CMK (cell line): Measurements from ENCODE around the gene AR.
"Not testable (repeated sequence)": the region's sequence is repeated elsewhere in the genome, so short reads cannot be mapped to it uniquely, and the experiment has no call there.

Experiments used
- DNase-seq: peaks from one replicate; pipeline ENCODE4 v3.0.0-alpha.2; 2010; ENCODE audit warnings: low read depth

The AR gene

DNA sequence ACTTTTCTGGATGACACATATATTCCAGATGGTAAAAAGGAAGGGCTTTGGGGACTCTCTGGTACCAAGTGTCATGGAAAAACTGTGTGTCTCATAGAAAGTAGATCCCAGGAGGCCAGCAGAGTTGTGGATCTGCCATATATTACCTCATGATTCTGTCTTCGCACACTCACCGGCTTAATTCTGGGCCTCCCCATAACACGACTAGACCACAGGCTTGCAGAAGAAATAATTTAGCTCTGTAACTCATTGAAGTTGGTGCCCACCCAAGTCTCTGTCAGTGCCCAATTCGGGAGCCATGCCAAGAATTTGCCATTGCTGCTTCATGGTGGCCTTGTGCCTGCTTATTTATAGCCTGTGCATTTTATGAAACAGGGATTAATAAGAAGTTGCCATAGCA lies 104.5 kb downstream of the AR start:
- DNase-seq = no peak

DNA sequence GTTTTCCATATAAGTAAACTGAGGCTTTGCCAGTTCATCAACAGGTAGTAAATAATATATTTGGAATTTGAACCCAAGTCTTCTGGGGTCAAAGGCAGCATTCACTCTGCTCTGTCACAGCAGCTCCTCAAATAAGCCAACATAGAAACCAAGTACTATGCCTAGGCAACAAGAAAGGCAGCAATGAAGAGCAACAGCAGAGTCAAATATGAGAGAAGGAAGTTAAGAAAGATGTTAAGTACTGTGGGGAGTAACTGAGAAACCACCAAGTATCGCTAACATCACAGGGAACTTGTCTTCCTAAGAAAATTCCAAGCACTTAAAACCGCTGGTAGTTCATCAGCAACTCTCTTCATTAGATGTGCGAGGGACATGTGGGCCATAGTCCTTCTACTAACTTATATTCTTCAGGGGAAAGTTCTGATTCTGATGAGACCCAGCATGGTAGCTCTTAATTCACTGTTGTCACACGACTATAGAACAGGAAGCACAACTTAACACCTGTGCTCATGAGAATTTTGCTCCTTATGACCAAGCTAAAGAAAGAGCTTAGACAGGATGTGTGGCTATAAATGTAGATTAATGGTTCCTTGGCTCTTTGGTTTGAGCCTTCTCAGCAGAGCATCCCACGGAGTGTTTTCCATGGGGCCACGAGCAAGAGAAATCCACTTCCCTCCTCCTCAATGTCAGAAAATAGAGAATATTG lies 107.8 kb downstream of the AR start:
- no peak for DNase-seq

DNA sequence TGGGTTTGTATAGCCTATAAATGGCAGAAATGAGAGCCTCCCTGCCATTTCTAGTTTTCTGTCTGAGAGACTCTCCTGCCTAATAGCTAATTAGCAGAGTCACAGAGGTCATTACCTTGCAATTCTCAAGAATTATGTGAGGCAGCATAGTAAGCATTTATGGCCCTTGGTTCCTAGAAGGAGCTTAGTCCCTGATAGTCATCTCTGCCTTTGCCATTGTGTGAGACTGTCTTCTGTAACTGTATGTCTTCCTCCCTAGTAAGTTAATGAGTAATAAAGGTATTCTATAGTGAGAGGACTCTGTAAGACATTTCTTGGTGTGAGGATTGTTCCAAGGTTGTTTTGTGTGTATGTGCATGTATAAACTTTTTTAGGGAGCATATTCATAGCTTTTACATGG lies 108.7 kb downstream of the AR start:
- no peak for DNase-seq

DNA sequence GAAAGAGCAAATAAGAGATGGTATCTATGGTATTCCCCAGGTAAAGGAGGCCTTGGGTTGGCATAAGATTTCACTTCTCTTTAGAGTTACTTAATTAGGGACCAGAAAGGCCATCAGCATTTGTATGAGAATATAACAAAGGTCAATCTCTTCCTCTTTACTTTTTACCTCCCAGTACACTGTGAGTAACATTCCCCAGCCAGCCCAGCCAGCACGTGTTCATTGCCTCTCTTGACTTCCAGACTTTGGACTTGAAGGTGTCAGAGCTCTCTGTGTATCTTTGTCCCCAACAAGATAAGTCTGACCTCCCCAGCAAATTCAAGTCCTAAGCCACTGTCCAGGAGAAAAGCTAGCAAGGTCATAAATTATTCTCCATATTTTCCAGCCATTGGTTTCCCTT lies 110.5 kb downstream of the AR start:
- no peak for DNase-seq

DNA sequence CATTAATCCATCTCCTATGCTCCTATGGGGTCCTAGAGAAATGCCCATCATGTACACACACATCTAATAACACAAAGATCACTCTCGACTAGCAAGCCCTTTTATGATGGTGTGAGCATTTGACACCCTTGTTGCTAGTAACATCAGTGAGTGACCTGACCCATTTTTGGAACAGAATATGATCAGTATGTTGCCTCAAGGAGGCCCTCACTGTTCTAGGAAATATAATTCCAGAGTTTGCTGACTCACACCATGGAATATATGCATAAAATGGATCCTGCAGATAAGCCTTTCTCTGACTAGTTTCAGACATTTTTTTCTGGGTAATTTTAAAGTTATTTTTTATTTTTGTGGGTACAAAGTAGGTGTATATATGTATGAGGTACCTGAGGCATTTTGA lies 121.8 kb downstream of the AR start:
- no peak for DNase-seq

DNA sequence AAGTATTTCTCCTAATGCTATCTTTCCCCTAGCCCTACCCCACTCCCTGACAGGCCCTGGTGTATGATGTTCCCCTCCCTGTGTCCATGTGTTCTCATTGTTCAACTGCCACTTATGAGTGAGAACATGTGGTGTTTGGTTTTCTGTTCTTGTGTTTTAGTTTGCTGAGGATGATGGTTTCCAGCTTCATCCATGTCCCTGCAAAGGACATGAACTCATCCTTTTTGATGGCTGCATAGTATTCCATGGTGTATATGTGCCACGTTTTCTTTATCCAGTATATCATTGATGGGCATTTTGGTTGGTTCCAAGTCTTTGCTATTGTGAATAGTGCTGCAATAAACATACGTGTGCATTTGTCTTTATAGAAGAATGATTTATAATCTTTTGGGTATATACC lies 126.9 kb downstream of the AR start:
- DNase-seq = not testable (repeated sequence)

DNA sequence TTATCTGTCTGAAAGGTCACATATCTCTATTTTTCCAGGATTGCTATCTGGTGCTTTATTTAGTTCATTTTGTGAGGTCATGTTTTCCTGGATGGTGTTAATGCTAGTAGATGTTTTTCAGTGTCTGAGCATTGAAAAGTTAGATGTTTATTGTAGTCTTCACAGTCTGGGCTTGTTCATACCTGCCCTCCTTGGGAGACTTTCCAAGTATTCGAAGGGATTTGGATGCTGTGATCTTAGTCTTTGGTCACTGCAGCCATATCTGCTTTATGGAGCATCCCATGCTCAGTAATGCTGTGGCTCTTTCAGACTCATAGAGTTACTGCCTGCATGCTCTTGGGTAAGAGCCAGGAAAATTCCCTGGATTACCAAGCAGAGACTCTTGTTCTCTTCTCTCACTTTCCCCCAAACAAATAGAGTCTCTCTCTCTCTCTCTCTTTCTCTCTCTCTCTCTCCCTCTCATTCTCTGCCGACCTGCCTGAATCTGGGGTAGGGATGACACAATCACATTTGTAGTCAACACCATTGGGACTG lies 130.0 kb downstream of the AR start:
- no peak for DNase-seq

DNA sequence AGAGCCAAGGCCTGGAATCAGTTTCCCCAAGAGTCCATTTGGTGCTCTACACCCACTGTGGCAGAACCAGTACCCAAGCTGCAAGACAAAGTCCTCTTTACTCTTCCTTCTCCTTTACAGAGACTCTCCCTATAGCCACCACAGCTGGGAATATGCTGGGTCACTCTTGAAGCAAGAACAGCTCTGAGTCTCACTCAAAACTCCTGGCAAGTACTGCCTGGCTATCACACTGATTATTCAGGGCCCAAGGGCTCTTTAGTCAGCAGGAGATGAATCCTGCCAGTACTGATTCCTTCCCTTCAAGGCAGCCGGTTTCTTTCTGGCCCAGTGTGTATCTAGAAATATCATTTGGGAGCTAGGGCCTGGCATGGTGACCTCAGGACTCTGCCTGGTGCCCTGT lies 130.9 kb downstream of the AR start:
- DNase-seq = no peak

DNA sequence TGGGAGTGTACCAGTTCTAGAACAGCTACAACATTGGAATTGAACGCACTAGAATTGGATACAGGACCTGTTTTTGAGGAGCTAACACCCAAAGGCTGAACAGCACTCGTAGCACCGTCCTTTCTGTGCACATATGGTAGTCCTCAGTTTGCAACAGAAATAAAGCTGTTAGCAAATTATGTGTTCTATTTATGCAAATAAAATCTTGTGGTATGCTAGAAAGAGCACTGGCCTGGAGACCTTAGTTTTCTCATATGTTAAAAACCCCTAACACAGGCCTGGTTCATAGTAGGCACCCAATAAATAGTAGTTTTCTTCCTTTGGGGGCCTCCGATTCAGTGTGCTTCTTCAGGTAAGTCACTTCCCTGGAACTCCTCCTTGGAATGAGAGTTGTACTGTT lies 140.3 kb downstream of the AR start:
- no peak for DNase-seq

DNA sequence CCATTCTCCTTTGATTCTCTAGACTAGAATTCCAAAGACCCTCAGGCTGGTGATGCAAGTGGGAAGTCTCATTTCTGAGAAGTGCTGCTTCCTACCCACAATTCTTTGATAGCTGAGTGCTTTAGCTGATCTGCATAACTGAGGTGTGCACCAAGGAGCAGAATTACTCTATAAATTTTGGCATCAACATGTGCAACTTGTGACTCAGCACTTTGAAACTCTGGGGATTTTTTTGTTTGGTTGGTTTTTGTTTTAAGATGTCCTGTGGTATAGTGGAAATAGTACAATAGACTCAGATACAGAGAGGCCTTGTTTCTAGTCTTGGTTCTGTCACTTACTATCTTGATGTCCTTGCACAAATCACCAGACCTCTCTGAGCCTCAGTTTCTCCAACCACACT lies 148.4 kb downstream of the AR start:
- no peak for DNase-seq

DNA sequence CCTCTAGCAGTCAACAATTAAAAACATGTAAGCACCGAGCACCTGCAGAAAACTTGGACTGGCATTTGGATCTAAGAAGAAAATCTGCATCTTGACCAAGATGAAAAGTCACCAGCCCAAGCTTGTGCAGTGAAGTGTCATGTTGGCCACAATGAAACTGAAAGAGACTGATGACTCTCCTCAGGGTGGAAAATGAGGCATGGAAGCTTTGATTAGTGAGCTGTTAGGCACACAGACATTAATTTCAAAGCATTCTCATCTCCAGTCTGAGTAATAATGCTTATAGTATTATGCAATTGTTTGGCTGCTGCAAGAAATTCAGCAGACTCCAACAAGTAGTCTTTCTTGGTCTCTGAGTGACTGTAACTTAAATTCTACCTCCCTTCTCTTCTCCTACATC lies 150.1 kb downstream of the AR start:
- no peak for DNase-seq

DNA sequence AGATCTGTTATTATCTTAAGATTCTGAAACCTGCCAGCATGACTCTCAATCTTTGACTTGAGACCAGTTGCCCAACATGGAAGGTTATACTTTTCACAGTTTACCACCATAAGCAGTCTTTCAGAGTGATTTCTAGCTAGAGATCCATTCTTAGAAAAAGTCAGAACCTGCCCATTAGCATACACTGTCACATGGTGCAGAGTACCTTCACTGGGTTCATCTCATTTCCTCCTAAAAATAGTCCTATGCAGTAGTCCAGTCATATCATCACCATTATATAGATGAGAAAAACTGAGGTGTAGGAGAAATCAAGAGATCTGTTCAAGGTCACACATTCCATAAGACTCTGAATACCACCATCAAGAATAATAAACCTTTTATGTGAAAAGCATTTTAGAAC lies 153.6 kb downstream of the AR start:
- DNase-seq = no peak

DNA sequence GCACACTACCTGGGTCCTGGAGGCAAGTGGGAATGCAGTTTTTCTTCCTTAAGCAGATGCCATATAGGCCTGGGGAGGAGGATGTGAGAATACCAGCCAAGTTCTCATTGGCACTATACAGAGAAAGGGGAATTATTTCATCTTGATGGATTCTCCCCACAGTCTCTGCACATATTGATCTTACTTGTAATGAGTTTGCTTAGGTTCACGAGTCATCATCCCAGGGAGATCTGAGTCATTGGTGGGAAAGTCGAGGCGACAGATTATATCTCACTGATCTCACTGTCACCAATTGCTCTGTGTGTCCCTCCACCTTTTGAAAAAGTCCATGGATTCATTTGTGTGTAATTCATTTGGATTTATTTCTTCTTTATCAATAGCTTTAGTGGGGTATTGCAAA lies 156.8 kb downstream of the AR start:
- DNase-seq = no peak

DNA sequence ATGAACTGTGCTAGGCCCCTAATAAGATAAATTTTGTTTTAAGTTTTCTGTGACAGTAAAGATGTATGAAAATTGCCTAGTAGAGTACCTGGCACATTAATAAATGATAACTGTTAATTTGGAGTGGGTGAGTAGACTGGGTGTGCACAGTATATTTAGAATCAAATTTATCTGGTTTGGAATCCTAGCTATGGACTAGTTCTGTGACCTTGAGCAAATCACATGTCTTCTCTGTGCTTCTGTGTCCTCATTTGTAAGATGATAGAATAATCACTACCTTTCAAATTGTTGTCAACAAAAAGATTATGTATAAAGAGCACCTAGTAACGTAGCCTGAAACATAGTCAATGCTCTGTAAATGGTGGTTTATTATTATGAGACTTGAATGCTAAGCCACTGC lies 170.2 kb downstream of the AR start:
- no peak for DNase-seq

DNA sequence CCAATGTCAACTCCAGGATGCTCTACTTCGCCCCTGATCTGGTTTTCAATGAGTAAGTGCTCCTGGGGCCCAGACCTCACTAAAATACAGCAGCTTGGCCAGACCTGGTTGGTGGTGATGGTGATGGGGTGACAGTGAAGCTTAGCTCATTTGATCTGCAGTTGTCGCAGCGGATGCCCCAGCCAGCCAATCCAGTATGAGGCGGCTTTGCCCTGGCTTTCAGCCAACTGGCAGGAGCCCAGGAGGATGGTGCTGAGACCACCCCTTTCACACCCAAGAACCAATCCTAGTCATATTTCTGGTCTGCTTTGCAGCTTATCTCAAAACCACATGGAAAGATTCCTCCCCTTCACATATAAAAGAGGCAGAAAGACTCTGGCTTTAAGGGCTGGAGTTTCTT lies 173.8 kb downstream of the AR start:
- no peak for DNase-seq

DNA sequence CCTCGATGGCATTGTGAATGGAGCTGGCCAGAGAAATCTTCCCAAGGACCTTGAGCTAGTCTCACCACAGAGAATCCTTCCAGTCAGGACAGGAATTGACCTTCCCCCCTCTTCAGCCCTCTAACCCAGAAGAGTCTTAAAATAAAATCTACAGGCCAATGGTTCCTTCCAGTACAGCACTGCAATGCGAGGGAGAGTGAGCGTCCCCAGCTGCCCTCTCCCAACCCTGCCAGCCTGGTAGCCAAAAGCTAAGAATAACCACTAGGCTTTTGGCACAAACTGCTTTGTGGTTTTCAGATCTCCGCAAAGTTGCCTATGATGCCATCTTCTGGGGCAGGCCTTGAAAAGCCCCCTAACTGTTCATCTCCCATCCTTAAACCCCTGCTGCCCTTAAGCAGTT lies 175.1 kb downstream of the AR start:
- no peak for DNase-seq

DNA sequence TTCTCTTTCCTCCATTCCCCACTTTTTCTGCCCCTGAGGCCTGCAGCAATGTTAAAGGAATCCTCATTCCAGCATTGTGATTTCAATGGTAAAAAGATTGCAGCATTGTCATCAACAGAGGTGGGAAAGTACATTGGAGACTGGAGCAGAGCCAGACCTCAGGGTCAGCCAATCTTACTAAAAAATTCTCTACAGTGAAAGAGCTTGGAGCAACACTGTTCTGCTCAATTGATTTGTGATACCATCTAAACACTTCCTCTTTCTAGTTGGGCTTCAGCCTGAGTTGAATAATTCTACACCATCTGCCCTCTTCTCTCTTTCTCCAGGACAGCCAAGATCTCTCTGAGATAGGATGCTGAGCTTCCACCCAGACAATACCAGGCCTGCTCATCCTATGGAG lies 176.5 kb downstream of the AR start:
- DNase-seq = no peak

DNA sequence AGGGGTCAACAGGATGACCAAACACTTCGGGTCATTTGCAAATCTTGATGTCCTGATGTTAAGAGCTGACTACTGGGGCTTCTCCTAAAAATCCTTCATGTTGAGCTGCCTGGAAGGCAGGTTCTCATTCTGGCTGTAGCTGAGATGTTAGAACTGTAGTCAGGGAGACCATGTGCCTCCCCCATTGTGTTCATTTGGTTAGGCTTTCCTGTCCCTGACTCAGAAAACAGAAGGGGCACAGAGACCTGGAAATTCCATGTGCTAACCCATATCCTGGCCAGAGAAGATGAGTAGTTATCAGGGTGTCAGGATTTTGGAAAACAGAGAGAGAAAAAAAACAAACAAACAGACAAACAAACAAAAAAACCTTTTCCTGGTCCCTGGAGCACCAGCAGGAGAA lies 177.5 kb downstream of the AR start:
- no peak for DNase-seq

DNA sequence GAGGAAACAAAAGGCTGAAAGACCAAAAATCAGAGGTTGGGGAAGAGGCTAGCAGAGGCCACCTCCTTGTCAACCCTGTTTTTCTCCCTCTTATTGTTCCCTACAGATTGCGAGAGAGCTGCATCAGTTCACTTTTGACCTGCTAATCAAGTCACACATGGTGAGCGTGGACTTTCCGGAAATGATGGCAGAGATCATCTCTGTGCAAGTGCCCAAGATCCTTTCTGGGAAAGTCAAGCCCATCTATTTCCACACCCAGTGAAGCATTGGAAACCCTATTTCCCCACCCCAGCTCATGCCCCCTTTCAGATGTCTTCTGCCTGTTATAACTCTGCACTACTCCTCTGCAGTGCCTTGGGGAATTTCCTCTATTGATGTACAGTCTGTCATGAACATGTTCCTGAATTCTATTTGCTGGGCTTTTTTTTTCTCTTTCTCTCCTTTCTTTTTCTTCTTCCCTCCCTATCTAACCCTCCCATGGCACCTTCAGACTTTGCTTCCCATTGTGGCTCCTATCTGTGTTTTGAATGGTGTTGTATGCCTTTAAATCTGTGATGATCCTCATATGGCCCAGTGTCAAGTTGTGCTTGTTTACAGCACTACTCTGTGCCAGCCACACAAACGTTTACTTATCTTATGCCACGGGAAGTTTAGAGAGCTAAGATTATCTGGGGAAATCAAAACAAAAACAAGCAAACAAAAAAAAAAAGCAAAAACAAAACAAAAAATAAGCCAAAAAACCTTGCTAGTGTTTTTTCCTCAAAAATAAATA lies 179.9 kb downstream of the AR start:
- no peak for DNase-seq

DNA sequence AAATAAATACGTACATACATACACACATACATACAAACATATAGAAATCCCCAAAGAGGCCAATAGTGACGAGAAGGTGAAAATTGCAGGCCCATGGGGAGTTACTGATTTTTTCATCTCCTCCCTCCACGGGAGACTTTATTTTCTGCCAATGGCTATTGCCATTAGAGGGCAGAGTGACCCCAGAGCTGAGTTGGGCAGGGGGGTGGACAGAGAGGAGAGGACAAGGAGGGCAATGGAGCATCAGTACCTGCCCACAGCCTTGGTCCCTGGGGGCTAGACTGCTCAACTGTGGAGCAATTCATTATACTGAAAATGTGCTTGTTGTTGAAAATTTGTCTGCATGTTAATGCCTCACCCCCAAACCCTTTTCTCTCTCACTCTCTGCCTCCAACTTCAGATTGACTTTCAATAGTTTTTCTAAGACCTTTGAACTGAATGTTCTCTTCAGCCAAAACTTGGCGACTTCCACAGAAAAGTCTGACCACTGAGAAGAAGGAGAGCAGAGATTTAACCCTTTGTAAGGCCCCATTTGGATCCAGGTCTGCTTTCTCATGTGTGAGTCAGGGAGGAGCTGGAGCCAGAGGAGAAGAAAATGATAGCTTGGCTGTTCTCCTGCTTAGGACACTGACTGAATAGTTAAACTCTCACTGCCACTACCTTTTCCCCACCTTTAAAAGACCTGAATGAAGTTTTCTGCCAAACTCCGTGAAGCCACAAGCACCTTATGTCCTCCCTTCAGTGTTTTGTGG lies 180.7 kb downstream of the AR start:
- no peak for DNase-seq

DNA sequence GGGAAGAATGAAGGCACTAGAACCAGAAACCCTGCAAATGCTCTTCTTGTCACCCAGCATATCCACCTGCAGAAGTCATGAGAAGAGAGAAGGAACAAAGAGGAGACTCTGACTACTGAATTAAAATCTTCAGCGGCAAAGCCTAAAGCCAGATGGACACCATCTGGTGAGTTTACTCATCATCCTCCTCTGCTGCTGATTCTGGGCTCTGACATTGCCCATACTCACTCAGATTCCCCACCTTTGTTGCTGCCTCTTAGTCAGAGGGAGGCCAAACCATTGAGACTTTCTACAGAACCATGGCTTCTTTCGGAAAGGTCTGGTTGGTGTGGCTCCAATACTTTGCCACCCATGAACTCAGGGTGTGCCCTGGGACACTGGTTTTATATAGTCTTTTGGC lies 181.7 kb downstream of the AR start:
- DNase-seq = no peak

DNA sequence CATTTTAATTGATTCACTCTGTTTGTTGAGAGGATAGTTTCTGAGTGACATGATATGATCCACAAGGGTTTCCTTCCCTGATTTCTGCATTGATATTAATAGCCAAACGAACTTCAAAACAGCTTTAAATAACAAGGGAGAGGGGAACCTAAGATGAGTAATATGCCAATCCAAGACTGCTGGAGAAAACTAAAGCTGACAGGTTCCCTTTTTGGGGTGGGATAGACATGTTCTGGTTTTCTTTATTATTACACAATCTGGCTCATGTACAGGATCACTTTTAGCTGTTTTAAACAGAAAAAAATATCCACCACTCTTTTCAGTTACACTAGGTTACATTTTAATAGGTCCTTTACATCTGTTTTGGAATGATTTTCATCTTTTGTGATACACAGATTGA lies 182.2 kb downstream of the AR start:
- DNase-seq = no peak

DNA sequence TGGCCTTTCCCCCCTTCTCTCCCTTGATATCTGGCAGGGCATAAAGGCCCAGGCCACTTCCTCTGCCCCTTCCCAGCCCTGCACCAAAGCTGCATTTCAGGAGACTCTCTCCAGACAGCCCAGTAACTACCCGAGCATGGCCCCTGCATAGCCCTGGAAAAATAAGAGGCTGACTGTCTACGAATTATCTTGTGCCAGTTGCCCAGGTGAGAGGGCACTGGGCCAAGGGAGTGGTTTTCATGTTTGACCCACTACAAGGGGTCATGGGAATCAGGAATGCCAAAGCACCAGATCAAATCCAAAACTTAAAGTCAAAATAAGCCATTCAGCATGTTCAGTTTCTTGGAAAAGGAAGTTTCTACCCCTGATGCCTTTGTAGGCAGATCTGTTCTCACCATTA lies 183.8 kb downstream of the AR start:
- DNase-seq = no peak
